Fibroblast of lung (primary cell): ENCODE measurements around the gene RNLS. TPM values are rescaled to one million over a fixed set of nuclear protein-coding genes. Genes with fewer than 3 reads are reported as not detected.

Experiments used
- DNase-seq, 2 donors: peaks; one replicate each; pipeline versions ENCODE4 v3.0.0 to v3.0.0-alpha.2; 2010; ENCODE audit warnings: low read depth in 2 of 2
- H2AFZ ChIP-seq: 2 replicates; pipeline ENCODE4 v1.5.1; 2012; ENCODE audit warnings: low read length, control low read depth, inconsistent platforms
- H3K27ac ChIP-seq: 2 replicates; pipeline ENCODE4 v1.5.1; 2011; ENCODE audit warnings: low read length, control low read depth; ENCODE audit not compliant: insufficient read depth
- H3K27me3 ChIP-seq: 2 replicates; pipeline ENCODE4 v1.5.1; 2011; ENCODE audit warnings: mild to moderate bottlenecking, low read length; ENCODE audit not compliant: control insufficient read depth, insufficient read depth
- H3K36me3 ChIP-seq: 2 replicates; pipeline ENCODE4 v1.5.1; 2011; ENCODE audit warnings: low read length; ENCODE audit not compliant: control insufficient read depth, insufficient read depth
- H3K4me1 ChIP-seq: 2 replicates; pipeline ENCODE4 v1.5.1; 2011; ENCODE audit warnings: low read length; ENCODE audit not compliant: control insufficient read depth, insufficient read depth; ENCODE audit errors: extremely low read depth
- H3K4me2 ChIP-seq: 2 replicates; pipeline ENCODE4 v1.5.1; 2011; ENCODE audit warnings: low read length, control low read depth; ENCODE audit not compliant: insufficient read depth; ENCODE audit errors: extremely low read depth
- H3K4me3 ChIP-seq, 4 experiments: fragments of 200-600 bp in 1 of 4; sonication (generic) in 1 of 4; replicated peaks in 1 of 4; 2 replicates each; pipeline ENCODE4 v1.5.1; 2011 to 2016; ENCODE audit warnings: low read length in 4 of 4, low read depth in 3 of 4, mild to moderate bottlenecking in 3 of 4, control low read depth in 2 of 4, inconsistent platforms in 1 of 4, mixed read lengths in 1 of 4; ENCODE audit not compliant: insufficient read depth in 1 of 4; ENCODE audit errors: control extremely low read depth in 1 of 4
- H3K79me2 ChIP-seq: 2 replicates; pipeline ENCODE4 v1.5.1; 2012; ENCODE audit warnings: mild to moderate bottlenecking, low read length, inconsistent platforms; ENCODE audit not compliant: control insufficient read depth, insufficient read depth
- H3K9ac ChIP-seq: 2 replicates; pipeline ENCODE4 v1.5.1; 2011; ENCODE audit warnings: mild to moderate bottlenecking, low read length, control low read depth; ENCODE audit not compliant: insufficient read depth
- H3K9me3 ChIP-seq: 2 replicates; pipeline ENCODE4 v1.5.1; 2012; ENCODE audit warnings: low read depth, low read length; ENCODE audit not compliant: control insufficient read depth, insufficient read depth
- H4K20me1 ChIP-seq: 2 replicates; pipeline ENCODE4 v1.5.1; 2011; ENCODE audit warnings: low read length; ENCODE audit not compliant: control insufficient read depth, insufficient read depth; ENCODE audit errors: extremely low read depth
- EZH2 ChIP-seq: IDR thresholded peaks from 2 replicates; pipeline ENCODE4 v1.5.1; 2012; ENCODE audit warnings: low read length, control low read depth, mild to moderate bottlenecking; ENCODE audit errors: missing control alignments
- polyA plus RNA-seq, 2 donors: library from polyadenylated mRNA; depleted of rRNA in 1 of 2; stranded (reverse) in 1 of 2; unstranded in 1 of 2; fragments of >200 nt; gene quantifications; 2 replicates each; pipeline ENCODE4 v1.2.1, GENCODE V29; 2011 to 2012; ENCODE audit warnings: missing spikeins in 1 of 2
- total RNA-seq: library from RNA; depleted of rRNA; stranded (reverse); fragments of >200 nt; gene quantifications from 2 replicates; pipeline ENCODE4 v1.2.1, GENCODE V29; 2014
- TF ChIP-seq, protein P1 (sequence below), 2 donors: IDR thresholded peaks in 1 of 2; conservative IDR thresholded peaks in 1 of 2; 1 replicate in 1 of 2; 2 replicates in 1 of 2; pipeline ENCODE4 v1.5.1; 2011 to 2012; ENCODE audit warnings: low read length in 2 of 2, control low read depth in 1 of 2, inconsistent platforms in 1 of 2, low read depth in 1 of 2, mild to moderate bottlenecking in 1 of 2

The RNLS gene
- total and polyA plus RNA-seq, 2 donors (not counting 1 experiment from before 2014, with no cell fraction given): 16.5 to 18.4 TPM

DNA sequence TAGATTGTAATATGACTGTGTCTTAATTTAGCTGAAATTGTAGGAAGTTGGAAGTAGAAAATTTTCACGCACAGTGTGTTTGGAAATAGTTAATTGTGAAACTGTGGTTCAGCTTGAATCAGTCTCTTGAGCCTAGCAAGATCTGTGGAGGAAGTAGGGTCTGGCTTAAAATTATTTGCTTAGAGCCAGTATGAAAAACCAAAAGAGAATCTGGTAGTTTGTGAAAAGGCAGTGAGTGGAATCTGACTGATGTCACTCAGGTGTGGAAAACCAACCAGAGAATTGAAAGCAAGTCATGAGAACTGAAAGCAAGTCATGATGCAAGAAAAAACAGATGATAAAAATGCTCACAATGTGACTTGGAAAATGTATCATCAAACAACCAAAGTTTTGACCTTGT is 14.9 kb upstream of the RNLS start:
- TF ChIP-seq EZH2: no peak
- TF ChIP-seq, protein P1, sequence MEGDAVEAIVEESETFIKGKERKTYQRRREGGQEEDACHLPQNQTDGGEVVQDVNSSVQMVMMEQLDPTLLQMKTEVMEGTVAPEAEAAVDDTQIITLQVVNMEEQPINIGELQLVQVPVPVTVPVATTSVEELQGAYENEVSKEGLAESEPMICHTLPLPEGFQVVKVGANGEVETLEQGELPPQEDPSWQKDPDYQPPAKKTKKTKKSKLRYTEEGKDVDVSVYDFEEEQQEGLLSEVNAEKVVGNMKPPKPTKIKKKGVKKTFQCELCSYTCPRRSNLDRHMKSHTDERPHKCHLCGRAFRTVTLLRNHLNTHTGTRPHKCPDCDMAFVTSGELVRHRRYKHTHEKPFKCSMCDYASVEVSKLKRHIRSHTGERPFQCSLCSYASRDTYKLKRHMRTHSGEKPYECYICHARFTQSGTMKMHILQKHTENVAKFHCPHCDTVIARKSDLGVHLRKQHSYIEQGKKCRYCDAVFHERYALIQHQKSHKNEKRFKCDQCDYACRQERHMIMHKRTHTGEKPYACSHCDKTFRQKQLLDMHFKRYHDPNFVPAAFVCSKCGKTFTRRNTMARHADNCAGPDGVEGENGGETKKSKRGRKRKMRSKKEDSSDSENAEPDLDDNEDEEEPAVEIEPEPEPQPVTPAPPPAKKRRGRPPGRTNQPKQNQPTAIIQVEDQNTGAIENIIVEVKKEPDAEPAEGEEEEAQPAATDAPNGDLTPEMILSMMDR (conservative IDR thresholded peaks at IDR 0.05 in 1 of 2, IDR thresholded peaks at IDR 0.05 in 1 of 2; ENCODE audit: low read depth in 1 of 2, low read length in 2 of 2): no peak
- no peaks in the 10 kb centered on the region for H3K9me3 ChIP-seq
- no peaks in the 10 kb centered on the region for H4K20me1 ChIP-seq
- no peaks in the 10 kb centered on the region for H3K27me3 ChIP-seq
- H3K4me1 ChIP-seq: no peaks in the 10 kb centered on the region
- no peak overlapping the region for H3K27ac ChIP-seq
- no peak overlapping the region for H3K4me3 ChIP-seq
- H3K79me2 ChIP-seq: no peaks in the 10 kb centered on the region
- H3K4me2 ChIP-seq: no peak overlapping the region
- H3K9ac ChIP-seq: no peak overlapping the region
- H2AFZ ChIP-seq: no peak overlapping the region
- H3K36me3 ChIP-seq: no peaks in the 10 kb centered on the region
- DNase-seq: no peak

DNA sequence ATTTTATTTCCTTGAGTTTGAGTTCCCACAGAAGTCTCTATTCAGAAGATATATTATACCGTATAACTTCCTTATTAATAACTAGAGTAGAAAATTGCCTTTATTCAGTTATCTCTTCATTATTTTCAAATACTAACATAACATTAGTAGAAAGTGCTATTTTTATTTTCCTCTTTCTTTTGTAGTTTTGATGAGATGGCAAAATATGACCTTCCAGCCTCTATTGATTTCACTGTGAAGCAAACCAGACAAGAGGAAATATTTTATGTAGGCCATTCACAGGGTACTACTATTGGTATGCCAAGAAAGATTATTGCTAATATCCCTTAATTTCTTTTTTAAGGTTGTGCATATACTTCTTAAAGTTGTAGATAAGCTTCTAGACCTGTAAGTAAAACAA is 11.4 kb upstream of the RNLS start:
- H3K4me1 ChIP-seq: no peaks in the 10 kb centered on the region
- no peak for DNase-seq
- no peak overlapping the region for H3K27ac ChIP-seq
- H3K9ac ChIP-seq: no peak overlapping the region
- no peaks in the 10 kb centered on the region for H3K9me3 ChIP-seq
- no peaks in the 10 kb centered on the region for H4K20me1 ChIP-seq
- no peak overlapping the region for H2AFZ ChIP-seq
- no peaks in the 10 kb centered on the region for H3K36me3 ChIP-seq
- no peak overlapping the region for H3K4me2 ChIP-seq
- H3K79me2 ChIP-seq: no peaks in the 10 kb centered on the region
- H3K4me3 ChIP-seq: no peak overlapping the region
- TF ChIP-seq EZH2: no peak
- TF ChIP-seq, protein P1 (conservative IDR thresholded peaks at IDR 0.05 in 1 of 2, IDR thresholded peaks at IDR 0.05 in 1 of 2; ENCODE audit: low read depth in 1 of 2, low read length in 2 of 2): no peak
- H3K27me3 ChIP-seq: no peaks in the 10 kb centered on the region

DNA sequence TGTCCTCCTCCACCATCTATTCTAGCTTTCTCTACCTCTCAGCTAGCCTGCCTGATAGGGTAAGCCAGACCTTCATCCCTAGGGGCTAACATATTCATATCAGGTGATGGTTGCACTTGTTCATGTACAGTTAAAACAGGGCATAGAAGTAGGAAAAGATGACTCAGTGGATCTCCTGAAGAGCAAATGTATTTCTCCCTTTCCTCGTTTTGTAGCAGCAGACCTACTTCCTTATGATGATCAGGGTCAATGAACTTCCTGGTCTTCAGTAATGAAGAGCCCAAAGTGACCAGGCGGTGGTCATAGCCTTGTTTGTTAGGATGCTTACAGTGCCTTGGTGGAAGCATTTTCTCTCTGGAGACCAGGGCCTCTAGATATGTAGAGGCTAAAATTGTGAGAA is 9.8 kb upstream of the RNLS start:
- Histone ChIP-seq H3K36me3 (no peaks in the 10 kb centered on the region), H2AFZ (no peak overlapping the region), H3K9me3 (no peaks in the 10 kb centered on the region), H4K20me1 (no peaks in the 10 kb centered on the region), H3K4me2 (no peak overlapping the region), H3K9ac (no peak overlapping the region), H3K27me3 (no peaks in the 10 kb centered on the region), H3K4me1 (no peaks in the 10 kb centered on the region), H3K27ac (no peak overlapping the region), H3K4me3 (no peak overlapping the region), H3K79me2 (no peaks in the 10 kb centered on the region)
- no peak for DNase-seq
- no peak for TF ChIP-seq EZH2
- TF ChIP-seq, protein P1 (conservative IDR thresholded peaks at IDR 0.05 in 1 of 2, IDR thresholded peaks at IDR 0.05 in 1 of 2; ENCODE audit: low read depth in 1 of 2, low read length in 2 of 2): no peak
